Putamen (tissue), 1 donor: Measurements from ENCODE around the gene SHC1.

Experiments used
- DNase-seq: peaks from one replicate; pipeline ENCODE4 v3.0.0-alpha.2; 2016; ENCODE audit warnings: low spot score

The SHC1 gene, protein sequence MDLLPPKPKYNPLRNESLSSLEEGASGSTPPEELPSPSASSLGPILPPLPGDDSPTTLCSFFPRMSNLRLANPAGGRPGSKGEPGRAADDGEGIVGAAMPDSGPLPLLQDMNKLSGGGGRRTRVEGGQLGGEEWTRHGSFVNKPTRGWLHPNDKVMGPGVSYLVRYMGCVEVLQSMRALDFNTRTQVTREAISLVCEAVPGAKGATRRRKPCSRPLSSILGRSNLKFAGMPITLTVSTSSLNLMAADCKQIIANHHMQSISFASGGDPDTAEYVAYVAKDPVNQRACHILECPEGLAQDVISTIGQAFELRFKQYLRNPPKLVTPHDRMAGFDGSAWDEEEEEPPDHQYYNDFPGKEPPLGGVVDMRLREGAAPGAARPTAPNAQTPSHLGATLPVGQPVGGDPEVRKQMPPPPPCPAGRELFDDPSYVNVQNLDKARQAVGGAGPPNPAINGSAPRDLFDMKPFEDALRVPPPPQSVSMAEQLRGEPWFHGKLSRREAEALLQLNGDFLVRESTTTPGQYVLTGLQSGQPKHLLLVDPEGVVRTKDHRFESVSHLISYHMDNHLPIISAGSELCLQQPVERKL

DNA sequence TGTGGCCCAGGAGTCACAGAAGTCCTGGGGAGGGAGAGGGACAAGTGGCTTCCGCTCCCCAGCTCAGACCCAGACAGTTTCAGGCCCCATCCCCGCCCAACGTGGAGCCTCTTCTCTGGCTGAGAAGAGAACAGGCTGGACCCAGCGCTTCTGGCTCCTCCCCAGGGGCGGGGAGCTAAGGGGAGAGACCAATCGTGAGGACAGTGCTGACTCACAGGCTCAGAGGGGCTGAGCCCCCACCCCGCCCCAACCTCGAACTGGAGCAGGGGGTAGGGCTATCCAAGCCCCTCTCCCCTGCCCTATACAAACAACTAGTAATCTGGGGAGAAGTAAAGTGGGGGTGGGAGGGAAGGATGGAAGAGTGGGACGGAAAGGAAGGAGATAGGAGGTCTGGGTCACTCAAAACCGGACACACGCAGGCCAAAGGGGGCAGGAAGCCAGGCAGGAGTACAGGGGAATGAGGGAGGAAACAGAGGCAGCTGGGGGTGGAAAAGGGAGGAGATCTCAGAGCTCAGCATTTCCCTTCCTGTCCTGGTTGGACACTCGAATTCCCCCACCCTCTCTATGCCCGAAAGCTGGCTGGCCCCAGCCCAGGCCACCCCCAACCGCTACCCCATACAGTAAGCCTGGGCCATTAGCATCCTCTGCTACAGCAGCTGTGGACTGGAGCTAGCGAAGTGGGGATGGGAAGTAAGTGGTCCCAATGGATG, at the start of gene SHC1:
SHC1 (minus strand) TSS at position 117 of the 710 bp plus-strand sequence. CDS start 221 bp downstream, outside the sequence.
- DNase-seq = peak; percentile 76

DNA sequence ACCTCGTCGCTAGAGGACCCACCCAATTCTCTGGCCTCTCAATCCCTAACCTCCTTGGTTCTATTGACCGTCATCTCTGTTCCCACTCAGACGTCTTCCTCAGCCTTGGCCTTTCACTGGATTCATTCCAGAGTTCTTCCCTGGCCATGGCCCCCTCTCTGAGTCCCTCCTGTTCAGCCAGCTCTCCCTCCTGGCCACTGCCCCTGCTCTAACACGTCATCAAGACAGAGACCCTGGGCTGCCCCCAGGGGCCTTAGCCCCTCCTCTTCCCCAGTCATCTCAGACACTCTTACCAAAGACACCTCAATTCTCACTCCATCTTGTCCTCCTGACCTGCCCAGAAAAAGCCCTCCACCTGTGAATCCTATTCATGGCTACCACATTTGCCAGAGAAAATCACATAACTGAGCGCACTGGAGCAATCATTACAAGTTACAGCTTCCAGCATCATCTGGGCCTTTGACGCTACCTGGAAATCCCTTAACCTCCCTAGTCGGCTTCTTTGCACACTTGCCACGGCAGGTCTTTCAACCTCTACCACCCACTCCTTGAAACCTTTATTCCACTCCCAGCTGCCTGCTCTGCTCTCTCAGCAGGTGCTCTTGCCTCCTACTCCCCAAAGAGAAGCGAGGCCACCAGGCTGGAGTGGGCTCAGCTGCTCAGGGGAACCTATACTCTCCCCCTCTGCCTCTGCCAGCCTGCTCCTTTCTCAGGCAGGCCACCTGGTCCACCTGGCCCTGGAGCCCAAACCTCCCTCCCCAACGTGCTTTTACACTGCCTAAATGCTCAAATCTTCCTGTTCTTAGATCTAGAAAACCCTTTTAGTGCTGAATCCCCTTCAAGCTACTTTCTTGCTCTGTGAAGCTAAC, 49.1 kb upstream of the SHC1 start:
- DNase-seq = peak; percentile 50

DNA sequence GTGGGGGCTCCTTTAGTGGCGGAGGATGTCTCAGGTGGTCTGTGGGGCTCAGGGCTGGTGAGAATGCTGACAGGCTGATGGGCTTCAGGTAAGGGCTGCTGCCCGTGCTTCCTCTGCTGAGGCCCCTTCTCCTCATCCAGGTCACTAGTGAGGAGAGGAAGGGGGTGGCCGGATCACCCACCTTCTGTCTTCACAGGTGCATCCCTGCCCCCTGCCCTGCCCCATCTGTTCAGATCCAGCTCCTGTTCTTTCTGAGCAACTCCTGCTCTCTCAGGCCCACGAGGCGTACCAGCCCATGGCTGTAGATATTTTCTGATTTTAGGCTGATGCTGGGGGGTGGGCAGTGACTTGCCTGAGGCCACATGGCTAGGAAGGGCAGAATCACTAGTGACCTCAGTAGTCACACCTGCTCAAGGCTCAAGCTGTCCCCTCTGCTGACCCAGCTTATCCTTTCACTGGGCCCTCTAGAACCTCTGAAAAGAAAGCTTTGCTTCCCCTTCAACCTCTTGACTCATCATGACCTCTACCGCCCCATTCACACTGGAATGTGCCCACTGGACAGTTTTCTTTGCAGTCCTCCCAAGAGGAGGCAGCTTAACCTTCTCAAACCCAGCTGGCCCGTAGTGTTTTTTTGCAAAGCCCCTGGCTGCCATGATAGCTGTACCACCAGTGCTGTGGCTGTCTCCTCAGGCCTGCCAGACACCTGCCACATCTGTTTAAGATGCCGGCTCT, 48.2 kb upstream of the SHC1 start:
- no peak for DNase-seq

DNA sequence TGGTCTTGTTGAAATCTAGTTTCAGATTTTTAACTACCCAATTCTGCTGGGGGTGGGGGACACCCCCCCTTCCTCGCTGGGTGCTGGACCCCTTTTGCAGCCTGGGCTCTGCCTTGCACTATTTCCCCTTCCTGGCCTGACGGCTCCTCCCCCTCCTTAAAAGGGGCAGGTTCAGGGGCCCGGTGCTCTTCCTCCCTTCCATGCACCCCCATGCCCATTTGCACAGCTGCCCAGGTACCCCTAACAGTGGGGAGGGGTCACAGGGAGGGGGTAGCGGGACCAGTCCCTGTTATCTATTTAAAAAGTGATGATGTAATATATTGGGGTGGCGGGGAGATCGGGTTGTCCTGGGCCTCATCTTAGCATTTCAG, 47.4 kb upstream of the SHC1 start:
- DNase-seq = no peak

DNA sequence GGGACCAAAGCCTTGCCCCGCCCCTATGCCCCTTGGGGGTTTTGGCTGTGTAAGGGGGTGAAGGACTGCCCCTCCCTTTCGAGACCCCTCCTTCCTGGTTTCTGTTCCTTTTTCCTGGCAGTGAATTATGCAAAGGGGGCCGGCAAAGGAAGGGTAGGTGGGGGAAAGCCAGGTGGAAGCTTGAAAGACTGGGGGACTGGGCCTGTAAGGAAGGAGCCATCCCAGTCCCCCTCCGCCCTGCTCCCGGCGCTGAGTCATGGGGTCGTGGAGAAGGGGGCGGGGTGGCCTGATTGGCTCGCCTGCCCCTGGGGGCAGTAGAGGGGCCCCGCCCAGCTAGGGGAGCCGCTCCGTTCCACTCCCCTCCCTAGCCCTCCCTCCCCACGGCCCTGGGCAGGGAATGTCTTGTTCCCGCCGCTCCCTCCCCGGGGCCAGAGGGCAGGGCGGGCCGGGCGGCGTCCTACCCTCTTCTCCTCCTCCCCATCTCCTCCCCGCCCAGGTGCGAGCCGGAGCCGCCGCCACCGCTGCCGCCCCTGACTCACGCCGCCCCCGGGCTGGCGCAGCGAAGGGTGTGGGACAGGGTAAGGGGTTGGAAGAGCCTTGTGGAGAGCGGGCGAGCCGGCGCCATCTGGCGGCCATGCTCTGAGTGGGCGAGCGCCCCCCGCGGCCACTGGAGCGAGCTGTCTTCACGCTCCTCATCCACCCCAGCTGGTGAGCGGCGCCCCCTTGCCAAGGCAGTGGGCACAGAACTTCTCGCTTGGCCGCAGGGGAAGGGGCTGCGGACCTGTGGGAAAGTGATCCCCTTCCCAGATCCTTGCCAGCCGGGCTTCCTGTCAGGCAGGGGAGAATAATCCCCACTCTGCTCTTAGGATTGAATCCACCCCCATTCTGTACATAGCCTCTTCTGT, 46.7 kb upstream of the SHC1 start:
- DNase-seq = peak; percentile 85

DNA sequence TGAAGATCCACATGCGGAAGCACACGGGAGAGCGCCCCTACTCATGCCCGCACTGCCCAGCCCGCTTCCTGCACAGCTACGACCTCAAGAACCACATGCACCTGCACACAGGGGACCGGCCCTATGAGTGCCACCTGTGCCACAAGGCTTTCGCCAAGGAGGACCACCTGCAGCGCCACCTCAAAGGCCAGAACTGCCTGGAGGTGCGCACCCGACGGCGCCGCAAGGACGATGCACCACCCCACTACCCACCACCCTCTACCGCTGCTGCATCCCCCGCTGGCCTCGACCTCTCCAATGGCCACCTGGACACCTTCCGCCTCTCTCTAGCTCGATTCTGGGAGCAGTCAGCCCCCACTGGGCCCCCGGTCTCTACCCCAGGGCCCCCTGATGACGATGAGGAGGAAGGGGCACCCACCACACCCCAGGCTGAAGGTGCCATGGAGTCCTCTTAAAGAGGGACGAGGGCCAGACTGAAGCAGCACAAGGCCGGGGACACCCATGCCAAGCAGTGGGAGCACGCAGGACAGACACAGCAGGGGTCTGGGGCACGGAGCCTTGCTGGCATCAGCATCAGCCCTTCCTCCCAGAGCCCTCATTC, 45.8 kb upstream of the SHC1 start:
- DNase-seq = no peak

DNA sequence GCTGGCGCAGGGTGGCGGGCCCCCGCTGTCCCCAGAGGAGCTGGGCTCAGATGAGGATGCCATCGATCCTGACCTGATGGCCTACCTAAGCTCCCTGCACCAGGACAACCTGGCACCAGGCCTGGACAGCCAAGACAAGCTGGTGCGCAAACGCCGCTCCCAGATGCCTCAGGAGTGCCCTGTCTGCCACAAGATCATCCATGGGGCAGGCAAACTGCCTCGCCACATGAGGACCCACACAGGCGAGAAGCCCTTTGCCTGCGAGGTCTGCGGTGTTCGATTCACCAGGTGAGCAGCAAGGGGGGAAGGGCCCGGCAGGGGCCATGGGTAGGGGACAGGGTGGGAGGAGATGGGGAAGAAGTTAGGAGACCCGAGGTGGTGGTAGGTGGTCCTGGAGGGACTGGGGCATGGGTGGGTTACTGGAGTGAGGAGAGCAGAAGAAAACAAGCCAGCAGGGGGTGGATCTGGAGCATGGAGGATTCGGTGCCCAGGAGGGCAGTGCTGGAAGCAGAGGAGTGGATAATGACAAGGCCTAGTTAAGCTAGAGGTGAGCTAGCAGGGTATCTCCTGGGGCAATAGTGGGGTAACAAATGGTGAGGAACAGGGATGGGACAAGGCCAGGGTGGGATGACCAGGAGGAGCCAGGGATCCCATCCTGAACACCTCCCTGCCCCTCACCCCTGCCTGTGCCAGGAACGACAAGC, 45.1 kb upstream of the SHC1 start:
- no peak for DNase-seq

DNA sequence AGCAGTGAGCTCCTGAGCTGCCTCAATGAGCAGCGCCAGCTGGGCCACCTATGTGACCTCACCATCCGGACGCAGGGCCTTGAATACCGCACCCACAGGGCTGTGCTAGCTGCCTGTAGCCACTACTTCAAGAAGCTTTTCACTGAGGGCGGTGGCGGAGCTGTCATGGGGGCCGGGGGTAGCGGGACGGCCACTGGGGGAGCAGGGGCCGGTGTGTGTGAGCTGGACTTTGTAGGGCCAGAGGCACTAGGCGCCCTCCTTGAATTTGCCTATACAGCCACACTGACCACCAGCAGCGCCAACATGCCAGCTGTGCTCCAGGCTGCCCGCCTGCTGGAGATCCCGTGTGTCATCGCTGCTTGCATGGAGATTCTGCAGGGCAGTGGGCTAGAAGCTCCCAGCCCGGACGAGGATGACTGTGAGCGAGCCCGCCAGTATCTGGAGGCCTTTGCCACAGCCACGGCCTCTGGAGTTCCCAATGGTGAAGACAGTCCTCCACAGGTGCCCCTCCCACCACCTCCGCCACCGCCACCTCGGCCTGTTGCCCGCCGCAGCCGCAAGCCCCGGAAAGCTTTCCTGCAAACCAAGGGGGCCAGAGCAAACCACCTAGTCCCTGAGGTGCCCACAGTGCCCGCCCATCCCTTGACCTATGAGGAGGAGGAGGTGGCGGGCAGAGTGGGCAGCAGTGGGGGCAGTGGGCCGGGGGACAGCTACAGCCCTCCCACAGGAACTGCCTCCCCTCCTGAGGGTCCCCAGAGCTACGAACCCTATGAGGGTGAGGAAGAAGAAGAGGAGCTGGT, 44.4 kb upstream of the SHC1 start:
- DNase-seq = no peak

DNA sequence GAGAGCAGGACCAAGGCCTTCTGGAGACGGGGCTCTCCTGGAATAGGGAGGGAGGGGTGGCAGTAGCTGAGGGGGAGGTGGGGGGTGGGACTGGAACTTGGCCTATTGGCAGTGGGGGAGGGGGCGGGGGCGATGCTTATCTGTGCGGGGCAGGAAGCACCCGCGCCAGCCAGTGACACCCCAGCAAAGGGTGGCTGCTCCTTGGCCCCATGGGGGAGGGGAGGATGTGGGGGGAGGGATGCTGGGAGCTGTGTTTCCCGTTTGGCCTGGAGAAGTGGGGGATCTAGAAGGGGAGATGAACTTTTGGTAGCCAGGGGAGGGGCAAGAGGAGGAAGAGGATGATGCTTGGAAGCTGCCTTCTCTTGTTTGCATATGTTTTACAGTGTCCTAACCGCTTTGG, 43.1 kb upstream of the SHC1 start:
- DNase-seq = no peak

DNA sequence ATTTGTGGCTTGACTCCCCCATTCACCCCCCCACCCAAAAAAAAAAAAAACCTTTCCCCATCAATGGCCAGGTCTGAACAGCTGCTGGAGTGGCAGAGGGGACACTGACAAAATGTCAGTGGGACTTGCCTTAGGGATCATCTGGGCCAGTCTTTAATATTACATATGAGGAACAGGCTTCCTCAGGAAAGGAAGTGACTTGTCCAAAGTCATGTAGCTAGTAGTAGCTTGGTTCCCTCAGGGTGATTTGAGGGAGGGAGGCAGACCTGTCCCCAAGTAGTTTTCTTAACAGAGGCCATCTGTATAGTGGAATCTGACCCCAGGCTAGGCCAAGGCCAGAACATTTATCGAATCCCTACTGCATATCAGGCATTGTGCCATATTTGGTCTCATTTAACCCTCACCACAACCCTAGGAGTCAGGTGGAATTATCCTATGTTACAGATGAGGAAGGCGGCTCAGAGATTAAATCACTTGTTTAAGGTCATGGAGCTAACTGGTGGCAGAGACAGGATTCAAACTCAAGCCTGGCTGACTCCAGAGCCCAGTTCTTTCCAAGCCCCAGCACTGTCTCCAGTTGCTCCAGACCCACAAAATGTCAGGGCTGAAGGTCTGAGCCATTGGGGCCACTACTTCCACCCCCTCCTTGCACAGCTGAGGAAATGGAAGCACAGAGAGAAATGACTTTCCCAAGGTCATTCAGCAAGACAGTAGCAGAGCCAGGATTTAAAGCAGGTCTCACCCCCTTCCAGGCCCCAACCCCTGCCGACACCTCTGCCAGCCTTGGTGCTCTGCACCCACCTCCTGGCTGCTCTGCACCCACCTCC, 42.4 kb upstream of the SHC1 start:
- no peak for DNase-seq

DNA sequence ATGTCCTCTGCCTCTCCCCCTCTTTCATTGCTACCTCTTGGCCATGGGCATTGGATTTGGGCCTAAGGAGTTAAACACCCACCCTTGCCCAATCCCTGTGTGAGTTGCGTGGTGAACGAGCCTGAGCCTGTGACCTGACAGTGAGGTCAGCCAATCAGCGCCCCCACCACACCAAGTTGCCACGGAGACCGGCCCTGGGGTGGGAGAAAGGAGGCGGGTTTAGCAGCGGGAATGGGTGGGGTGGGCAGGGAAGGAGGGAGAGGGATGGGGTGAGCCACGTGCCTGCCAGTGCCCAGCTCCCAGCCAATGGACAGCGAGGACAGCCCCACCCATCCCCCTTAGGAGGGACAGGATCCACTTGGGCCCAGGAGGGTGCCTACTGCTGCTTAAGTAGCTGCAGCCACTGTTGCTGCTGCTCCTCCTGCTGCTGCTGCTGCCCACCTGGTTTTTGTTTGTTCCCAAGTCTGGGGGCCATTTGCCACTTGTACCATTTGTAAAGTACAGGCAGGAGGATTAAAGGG, 41.5 kb upstream of the SHC1 start:
- DNase-seq = peak; percentile 86

DNA sequence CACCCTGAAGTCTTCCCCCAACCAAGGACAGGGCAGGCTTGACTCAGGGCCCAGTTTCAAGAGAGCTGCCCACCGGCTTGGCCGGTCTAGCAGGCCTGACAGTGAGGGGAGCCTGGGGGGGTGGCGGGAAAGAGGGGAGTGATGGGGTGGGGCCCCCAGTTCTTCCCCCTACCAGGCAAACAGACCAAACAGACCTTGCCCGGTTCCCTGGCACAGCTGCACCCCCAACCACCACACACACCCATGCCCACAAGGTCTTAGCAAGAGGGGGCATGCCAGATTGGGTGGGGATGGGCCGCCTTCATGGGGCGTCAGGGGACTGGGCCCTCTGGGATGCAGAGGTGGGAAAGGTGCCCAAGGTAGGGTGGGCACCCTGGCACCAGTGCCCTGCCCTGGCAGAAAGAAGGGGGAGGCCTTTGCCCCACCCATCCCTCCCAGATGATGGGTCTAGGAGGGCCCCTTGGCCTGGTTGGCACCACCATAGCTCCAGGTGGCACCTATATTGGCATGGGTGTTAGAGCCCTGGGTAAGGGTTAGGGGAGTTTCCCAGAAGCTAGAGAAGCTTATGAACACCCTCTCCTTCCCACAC, 41.0 kb upstream of the SHC1 start:
- DNase-seq = no peak

DNA sequence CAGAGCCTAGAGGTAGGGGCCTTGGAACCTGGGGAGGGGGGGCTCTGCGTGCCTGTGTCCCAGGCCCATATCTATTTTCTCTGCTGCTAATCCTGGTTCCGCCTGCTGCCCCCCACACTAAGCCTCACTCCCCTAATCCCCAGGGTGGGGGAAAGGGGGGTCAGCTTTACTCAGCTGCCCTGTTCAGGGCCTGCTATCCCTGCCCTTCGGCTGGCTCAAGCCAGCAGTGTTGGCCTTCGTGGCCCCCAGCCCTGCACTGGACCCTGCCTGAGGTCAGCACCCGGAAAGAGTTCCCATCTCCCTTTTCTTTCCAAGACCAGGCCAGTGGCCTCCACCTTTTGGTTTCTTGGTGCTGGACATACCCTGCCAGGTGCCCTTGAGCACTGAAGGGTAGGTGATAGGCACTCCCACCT, 40.5 kb upstream of the SHC1 start:
- DNase-seq = no peak

DNA sequence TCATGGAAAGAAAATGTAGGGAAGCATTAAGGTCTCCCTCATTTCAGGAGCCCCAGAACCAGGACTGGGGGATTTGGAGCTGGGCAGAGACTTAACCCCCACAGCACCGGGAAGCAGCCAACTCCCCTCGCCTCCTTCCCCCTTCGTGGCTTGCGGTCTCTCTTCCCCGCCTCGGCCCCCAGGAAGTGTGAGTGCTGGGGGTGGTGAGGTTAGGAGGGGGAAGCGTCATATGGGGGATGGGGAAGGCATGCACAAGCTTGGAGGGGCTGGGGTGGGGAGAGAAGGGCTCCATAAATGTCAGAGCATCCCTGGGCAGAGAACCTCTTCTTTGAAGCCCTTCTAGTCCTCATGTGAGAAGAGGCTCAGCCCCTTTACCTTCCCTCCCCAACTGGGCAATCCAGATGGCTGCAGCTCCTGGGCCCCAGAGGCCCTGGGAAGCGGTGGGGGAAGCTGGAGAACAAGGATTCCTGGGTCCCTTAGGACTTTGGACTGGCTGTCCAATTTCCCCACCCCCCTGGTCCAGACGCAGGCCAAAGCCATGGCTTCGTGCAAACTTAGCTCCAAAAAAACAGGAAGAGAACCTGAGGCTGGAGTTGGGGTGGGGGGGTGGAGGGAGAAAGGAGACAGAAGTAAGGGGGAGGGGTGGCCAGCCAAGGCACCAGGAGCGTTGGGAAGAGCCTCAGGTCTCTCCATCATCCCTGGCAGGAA, 39.8 kb upstream of the SHC1 start:
- DNase-seq = no peak

DNA sequence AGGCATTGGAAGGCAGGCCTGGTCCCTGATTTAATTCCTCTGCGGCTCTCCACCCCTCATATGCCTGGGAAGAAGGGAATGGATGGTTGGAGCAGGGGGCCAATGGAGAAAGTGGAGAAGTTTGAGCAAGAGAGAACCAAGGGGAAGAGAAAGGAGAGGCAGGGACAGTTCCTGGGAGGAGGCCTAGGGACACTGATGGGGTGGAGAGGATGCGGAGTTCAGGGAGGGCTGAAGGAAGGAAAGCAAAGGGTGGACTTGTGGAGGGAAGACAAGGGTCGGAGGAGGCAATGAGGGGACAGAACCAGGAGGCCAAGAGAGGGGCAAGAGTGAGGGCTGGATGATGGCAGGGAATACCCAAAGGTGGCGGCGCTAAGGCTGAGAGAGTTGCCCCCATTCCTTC, 39.2 kb upstream of the SHC1 start:
- no peak for DNase-seq

DNA sequence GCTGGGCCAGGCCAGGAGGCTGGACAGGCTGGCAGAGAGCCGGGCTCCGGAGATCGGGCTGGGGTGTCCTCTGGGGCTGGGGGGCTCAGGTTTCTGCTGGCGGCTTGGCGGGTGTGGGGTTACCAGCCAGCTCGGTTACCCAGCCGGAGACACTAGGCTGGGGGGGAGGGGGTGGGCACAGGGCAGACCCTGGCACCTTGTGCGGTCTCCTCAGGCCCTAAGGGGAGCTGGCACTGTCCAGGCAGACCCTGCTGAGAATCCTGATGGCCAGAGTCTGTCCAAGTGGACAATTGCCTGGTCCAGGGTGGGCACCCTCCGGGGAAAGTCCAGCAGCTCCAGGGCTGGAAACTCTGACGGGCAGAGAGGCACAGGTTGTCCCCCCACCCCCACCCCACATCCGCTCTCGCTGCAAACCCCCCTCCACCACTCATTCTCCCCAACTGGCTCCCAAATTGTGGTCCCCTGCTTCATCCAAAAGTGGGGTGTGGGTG, 38.7 kb upstream of the SHC1 start:
- DNase-seq = no peak
